Epithelial cell of proximal tubule (primary cell): ENCODE measurements around the gene WFDC12. TPM values are rescaled to one million over a fixed set of nuclear protein-coding genes. Genes with fewer than 3 reads are reported as not detected.
"Not testable (repeated sequence)": the region's sequence is repeated elsewhere in the genome, so short reads cannot be mapped to it uniquely, and the experiment has no call there.

Source experiments
- DNase-seq: peaks from one replicate; pipeline ENCODE4 v3.0.0-alpha.2; 2011; ENCODE audit warnings: low read depth
- H3K4me3 ChIP-seq: 2 replicates; pipeline ENCODE4 v1.5.1; 2011; ENCODE audit warnings: low read depth, mild to moderate bottlenecking, low read length
- total RNA-seq: library from RNA; depleted of rRNA; stranded (reverse); fragments of >200 nt; gene quantifications from 2 replicates; pipeline ENCODE4 v1.2.3, GENCODE V29; 2015
- TF ChIP-seq, protein P1 (sequence below): conservative IDR thresholded peaks from 2 replicates; pipeline ENCODE4 v1.5.1; 2012; ENCODE audit warnings: low read depth, mild to moderate bottlenecking, low read length

The WFDC12 gene, protein sequence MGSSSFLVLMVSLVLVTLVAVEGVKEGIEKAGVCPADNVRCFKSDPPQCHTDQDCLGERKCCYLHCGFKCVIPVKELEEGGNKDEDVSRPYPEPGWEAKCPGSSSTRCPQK
- not detected in 2 replicates for total RNA-seq

DNA sequence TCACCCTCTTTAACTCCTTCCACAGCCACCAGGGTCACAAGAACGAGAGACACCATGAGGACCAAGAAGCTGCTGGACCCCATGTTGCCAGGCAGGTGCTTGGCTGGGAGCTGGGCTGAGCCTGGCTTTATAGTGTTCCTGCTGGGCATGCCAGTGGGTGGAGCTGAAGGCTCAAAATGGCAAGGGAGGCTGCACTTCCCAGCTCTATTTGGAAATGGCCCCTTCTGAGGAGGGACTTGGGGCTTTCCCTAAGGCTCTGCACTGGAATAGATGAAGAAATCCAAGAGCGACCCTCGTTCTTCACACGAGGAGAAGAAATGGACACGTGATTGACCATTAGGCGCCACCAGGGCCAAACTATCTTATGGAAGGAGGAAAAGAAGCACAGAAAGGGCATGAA is at the start of gene WFDC12:
WFDC12 (minus strand) TSS at position 101 of the 400 bp plus-strand sequence; CDS start at position 83, 18 bp downstream.
- no peak within 1 kb of the TSS for H3K4me3 ChIP-seq
- DNase-seq, result no peak
- TF ChIP-seq, protein P1, sequence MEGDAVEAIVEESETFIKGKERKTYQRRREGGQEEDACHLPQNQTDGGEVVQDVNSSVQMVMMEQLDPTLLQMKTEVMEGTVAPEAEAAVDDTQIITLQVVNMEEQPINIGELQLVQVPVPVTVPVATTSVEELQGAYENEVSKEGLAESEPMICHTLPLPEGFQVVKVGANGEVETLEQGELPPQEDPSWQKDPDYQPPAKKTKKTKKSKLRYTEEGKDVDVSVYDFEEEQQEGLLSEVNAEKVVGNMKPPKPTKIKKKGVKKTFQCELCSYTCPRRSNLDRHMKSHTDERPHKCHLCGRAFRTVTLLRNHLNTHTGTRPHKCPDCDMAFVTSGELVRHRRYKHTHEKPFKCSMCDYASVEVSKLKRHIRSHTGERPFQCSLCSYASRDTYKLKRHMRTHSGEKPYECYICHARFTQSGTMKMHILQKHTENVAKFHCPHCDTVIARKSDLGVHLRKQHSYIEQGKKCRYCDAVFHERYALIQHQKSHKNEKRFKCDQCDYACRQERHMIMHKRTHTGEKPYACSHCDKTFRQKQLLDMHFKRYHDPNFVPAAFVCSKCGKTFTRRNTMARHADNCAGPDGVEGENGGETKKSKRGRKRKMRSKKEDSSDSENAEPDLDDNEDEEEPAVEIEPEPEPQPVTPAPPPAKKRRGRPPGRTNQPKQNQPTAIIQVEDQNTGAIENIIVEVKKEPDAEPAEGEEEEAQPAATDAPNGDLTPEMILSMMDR, result no peak

DNA sequence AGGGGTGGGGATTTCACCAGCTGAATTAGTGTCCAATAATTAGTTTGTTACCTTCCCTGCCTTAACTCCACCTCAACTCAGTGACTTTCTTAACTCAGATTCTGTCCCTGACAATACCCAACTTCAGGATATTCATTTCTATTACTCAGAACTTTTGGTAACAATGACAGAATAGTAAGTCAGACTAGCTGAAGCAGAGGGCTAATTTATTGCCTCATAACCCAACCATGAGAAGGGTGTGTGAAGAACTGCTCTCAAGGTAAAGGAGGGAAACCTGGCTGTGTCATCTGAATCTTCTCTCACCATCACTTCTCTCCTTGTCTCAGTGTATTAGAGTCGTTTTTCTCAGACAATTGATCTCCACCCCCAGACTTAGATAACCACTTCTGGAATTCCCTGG is 49.3 kb upstream of the WFDC12 start:
- TF ChIP-seq, protein P1, result no peak
- H3K4me3 ChIP-seq, result no peak overlapping the region

DNA sequence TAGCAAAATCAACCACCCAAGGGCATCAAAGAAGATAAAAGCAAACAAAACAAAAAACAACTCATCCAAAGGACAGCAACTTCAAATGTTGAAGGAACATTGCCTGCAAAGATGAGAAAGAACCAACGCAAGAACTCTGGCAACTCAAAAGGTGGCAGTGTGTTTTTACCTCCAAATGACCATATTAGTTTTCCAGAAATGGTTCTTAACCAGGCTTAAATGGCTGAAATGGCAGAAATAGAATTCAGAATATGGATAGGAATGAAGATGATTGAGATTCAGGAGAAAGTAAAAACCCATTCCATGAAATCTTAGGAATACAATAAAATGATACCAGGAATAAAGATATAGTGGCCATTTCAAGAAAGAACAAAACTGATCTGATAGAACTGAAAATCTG is 40.6 kb upstream of the WFDC12 start:
- no peak for DNase-seq
- TF ChIP-seq, protein P1, result no peak
- H3K4me3 ChIP-seq, result no peak overlapping the region

More for the DNA sequence above, 49.3 kb upstream of the WFDC12 start:
- no peak for DNase-seq

DNA sequence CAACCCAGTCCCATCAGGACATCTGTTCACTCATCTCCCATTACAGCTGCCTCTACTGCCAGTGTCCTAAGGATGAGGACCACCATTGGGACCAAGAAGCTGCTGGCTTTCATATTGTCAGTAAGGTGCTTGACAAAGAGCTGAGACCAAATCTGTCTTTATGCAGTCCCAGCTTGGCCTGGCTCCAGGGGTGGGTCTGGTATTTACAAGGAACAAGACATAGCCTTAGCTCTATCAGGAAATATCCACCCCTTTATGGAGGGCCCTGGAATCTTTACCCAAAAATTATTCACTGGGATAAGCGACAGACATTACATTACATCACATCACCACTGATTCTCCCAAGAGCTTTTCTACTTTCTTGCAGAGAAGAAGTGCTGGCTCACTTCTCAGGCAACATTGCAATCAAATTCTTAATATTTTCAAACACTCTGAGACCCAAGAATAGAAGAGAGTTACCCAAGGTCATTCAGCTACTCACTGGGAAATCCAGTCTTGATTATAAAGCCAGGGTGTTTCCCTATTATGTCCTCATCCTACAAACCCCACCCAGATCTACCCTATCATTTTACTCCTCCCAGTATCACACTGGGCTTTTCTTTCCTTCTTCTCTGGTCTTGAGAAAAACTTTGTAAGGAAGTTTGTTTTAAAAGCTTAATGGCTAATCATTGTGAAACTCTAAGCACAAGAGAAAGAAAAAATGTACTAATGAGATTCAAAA is 39.0 kb upstream of the WFDC12 start:
- H3K4me3 ChIP-seq, result no peak overlapping the region
- no peak for DNase-seq
- TF ChIP-seq, protein P1, result no peak

DNA sequence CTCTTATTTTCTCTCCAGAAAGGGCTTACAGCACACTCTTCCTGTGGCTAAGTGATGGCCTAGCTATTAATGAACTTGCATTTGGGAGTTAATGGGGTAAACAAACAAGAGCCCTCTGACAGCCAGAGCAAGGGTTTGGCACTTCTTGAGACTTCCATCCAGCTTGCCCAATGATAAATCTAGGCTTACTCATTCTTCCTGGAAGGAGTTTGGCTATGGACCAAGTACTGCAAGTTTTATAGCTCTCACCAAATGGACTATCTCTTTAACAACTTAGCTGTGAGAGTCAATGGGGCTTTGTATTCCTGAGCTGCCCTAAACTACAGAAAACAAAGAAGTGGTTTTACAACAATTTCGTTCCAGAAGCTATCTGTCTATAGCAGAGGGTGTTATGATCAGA is 33.7 kb upstream of the WFDC12 start:
- peak; percentile 63 for DNase-seq
- H3K4me3 ChIP-seq, result no peak overlapping the region
- TF ChIP-seq, protein P1, result no peak

DNA sequence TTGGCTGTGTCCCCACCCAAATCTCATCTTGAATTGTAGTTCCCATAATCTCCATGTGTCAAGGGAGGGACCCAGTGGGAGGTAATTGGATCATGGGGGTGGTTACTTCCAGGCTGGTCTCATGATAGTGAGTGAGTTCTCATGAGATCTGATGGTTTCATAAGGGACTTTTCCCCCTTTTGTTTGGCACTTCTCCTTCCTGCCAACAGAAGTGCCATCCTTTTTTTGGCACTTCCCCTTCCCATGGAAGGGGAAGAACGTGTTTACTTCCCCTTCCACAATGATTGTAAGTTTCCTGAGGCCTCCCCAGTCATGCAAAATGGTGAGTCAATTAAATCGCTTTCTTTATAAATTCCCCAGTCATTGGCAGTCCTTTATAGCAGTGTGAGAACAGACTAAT is 32.4 kb upstream of the WFDC12 start:
- DNase-seq, result no peak
- H3K4me3 ChIP-seq, result no peak overlapping the region
- TF ChIP-seq, protein P1, result no peak

DNA sequence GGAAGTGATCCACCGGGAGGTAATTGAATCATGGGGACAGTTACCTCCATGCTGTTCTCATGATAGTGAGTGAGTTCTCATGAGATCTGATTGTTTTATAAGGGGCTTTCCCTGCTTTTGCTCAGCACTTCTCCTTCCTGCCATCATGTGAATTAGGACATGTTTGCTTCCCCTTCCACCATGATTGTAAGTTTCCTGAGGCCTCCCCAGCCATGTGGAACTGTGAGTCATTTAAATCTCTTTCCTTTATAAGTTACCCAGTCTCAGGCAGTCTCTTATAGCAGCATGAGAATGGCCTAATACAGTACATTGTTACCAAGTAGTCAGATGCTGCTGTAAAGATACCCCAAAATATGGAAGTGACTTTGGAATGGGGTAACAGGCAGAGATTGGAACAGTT is 30.5 kb upstream of the WFDC12 start:
- H3K4me3 ChIP-seq, DNase-seq: not testable (repeated sequence)
